Measurements from ENCODE around the gene WDFY2.

WDFY2 gene

GRCh38 chr13:51583875-51584730 lies at the start of gene WDFY2:
Gene WDFY2 (plus strand): TSS chr13:51584462. CDS start chr13:51584688, 226 bp downstream.
- Mint-ChIP-seq H3K4me3 (peak within 1 kb of the TSS; percentile 82 to 92 (median 92)), H3K36me3 (ENCODE audit: low read depth) (no peaks in the 10 kb centered on the region), H3K9me3 (no peaks in the 10 kb centered on the region), H3K4me1 (peaks cover 15% of the 10 kb centered on the region), H3K27me3 (ENCODE audit: low read depth) (no peaks in the 10 kb centered on the region), H3K27ac (peak within 1 kb of the TSS; percentile 60 to 94 (median 89))
- TF ChIP-seq CTCF (IDR thresholded peaks at IDR 0.05; ENCODE audit: unreplicated experiment in 3 of 3), result no peak

GRCh38 chr13:51538591-51539179 lies 45.6 kb upstream of the WDFY2 start:
- Mint-ChIP-seq H3K27ac (peak overlapping the region; percentile 52 to 84 (median 58)), H3K4me3 (no peak overlapping the region), H3K4me1 (peaks cover 41% of the 10 kb centered on the region), H3K27me3 (ENCODE audit: low read depth) (no peaks in the 10 kb centered on the region), H3K36me3 (ENCODE audit: low read depth) (no peaks in the 10 kb centered on the region), H3K9me3 (no peaks in the 10 kb centered on the region)
- TF ChIP-seq CTCF (IDR thresholded peaks at IDR 0.05; ENCODE audit: unreplicated experiment in 3 of 3), result no peak

GRCh38 chr13:51539887-51540286 lies 44.4 kb upstream of the WDFY2 start:
- H3K27me3 Mint-ChIP-seq (ENCODE audit: low read depth), result no peaks in the 10 kb centered on the region
- peak overlapping the region in 1 of 3 experiments; percentile 3 for H3K4me3 Mint-ChIP-seq
- peaks cover 41% of the 10 kb centered on the region for H3K4me1 Mint-ChIP-seq
- no peaks in the 10 kb centered on the region for H3K36me3 Mint-ChIP-seq (ENCODE audit: low read depth)
- TF ChIP-seq CTCF (IDR thresholded peaks at IDR 0.05; ENCODE audit: unreplicated experiment in 3 of 3), result no peak
- no peaks in the 10 kb centered on the region for H3K9me3 Mint-ChIP-seq
- peak overlapping the region; percentile 9 to 84 (median 69) for H3K27ac Mint-ChIP-seq

- Mint-ChIP-seq H3K9me3 (no peaks in the 10 kb centered on the region), H3K27ac (peak overlapping the region; percentile 18 to 61 (median 47)), H3K4me3 (no peak overlapping the region), H3K4me1 (peaks cover 41% of the 10 kb centered on the region), H3K27me3 (ENCODE audit: low read depth) (no peaks in the 10 kb centered on the region), H3K36me3 (ENCODE audit: low read depth) (no peaks in the 10 kb centered on the region)
- no peak for TF ChIP-seq CTCF (IDR thresholded peaks at IDR 0.05; ENCODE audit: unreplicated experiment in 3 of 3)
Observed at GRCh38 chr13:51541037-51541436, 43.2 kb upstream of the WDFY2 start.

- Mint-ChIP-seq H3K36me3 (ENCODE audit: low read depth) (no peaks in the 10 kb centered on the region), H3K9me3 (no peaks in the 10 kb centered on the region), H3K27me3 (ENCODE audit: low read depth) (peaks cover 4% of the 10 kb centered on the region), H3K4me1 (peaks cover 41% of the 10 kb centered on the region), H3K27ac (peak overlapping the region; percentile 61 to 91 (median 85)), H3K4me3 (peak overlapping the region in 2 of 3 experiments; percentile 2 to 4)
- no peak for TF ChIP-seq CTCF (IDR thresholded peaks at IDR 0.05; ENCODE audit: unreplicated experiment in 3 of 3)
Observed at GRCh38 chr13:51541809-51542258, 42.4 kb upstream of the WDFY2 start.

Data from nephron (organoid).